ENCODE data around the gene E2F8. TPM values are rescaled to one million over a fixed set of nuclear protein-coding genes. Genes with fewer than 3 reads are reported as not detected.

The E2F8 gene
- total and polyA plus RNA-seq, 2 donors (not counting 1 experiment from before 2014, with no cell fraction given) = 0.22 to 0.24 TPM

DNA sequence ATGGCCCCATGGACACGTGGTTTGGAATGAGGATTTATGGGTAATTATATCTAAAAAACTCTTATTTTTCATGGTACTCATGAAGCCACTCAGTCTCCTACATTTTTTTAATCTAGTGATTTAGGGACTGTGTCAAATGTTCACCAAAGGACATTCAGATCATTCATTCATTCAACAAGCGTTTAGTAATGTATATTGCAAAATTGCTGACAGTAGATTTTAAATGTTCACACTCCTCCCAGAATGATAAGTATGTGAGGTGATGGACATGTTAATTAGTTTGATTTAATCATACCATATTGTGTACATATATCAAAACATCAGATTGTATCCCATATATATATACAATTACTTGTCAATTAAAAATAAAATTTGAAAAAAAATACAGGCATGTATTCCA is 40.8 kb upstream of the E2F8 start:
- Histone ChIP-seq H2AFZ (ENCODE audit: insufficient read depth, low read depth, low read length, poor library complexity, severe bottlenecking) (no peak overlapping the region), H3K36me3 (replicated peaks in 1 of 2; ENCODE audit: control extremely low read depth in 1 of 2, control insufficient read depth in 1 of 2, extremely low read depth in 1 of 2, insufficient read depth in 2 of 2, low read length in 1 of 2) (no peaks in the 10 kb centered on the region), H3K4me2 (replicated peaks; ENCODE audit: low read depth, low read length, poor library complexity, severe bottlenecking) (peak overlapping the region; percentile 40), H4K20me1 (ENCODE audit: control insufficient read depth, insufficient read depth, low read length, poor library complexity, severe bottlenecking) (no peaks in the 10 kb centered on the region), H3K27ac (ENCODE audit: low read length in 2 of 2) (no peak overlapping the region), H3K4me3 (ENCODE audit: control extremely low read depth in 1 of 5, extremely low read depth in 1 of 5, insufficient read depth in 1 of 5, low read depth in 2 of 5, low read length in 4 of 5) (no peak overlapping the region), H3K27me3 (replicated peaks in 1 of 4; ENCODE audit: control extremely low read depth in 1 of 4, control insufficient read depth in 3 of 4, insufficient read depth in 4 of 4, low read length in 3 of 4) (no peaks in the 10 kb centered on the region), H3K9me3 (ENCODE audit: control extremely low read depth in 1 of 3, control insufficient read depth in 2 of 3, insufficient read depth in 1 of 3, low read length in 2 of 3) (peaks cover 0 to 3% (median 0%) of the 10 kb centered on the region in 3 donors), H3K4me1 (ENCODE audit: control insufficient read depth in 2 of 2, insufficient read depth in 2 of 2, low read length in 2 of 2) (peaks cover 0 to 7% of the 10 kb centered on the region in 2 donors), H3K9ac (ENCODE audit: low read length) (no peak overlapping the region), H3K79me2 (ENCODE audit: control insufficient read depth, insufficient read depth, low read length) (no peaks in the 10 kb centered on the region)
- ChIA-PET CTCF (interaction anchor here (1.6 kb wide), 1 partner anchor 22 kb away, joined by 6 read pairs; no protein-coding TSS in a partner anchor), POLR2A (no interaction called here)
- TF ChIP-seq EZH2 (IDR thresholded peaks at IDR 0.05; ENCODE audit: borderline replicate concordance, insufficient read depth, low read depth, low read length, poor library complexity, severe bottlenecking) = no peak
- TF ChIP-seq, protein P1, sequence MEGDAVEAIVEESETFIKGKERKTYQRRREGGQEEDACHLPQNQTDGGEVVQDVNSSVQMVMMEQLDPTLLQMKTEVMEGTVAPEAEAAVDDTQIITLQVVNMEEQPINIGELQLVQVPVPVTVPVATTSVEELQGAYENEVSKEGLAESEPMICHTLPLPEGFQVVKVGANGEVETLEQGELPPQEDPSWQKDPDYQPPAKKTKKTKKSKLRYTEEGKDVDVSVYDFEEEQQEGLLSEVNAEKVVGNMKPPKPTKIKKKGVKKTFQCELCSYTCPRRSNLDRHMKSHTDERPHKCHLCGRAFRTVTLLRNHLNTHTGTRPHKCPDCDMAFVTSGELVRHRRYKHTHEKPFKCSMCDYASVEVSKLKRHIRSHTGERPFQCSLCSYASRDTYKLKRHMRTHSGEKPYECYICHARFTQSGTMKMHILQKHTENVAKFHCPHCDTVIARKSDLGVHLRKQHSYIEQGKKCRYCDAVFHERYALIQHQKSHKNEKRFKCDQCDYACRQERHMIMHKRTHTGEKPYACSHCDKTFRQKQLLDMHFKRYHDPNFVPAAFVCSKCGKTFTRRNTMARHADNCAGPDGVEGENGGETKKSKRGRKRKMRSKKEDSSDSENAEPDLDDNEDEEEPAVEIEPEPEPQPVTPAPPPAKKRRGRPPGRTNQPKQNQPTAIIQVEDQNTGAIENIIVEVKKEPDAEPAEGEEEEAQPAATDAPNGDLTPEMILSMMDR (IDR thresholded peaks at IDR 0.05) = no peak
- WGBS (ENCODE audit: insufficient coverage) = no CpG with 5 or more reads among the region's 2 CpGs
- no peaks in the 10 kb centered on the region for H3K27me3 Mint-ChIP-seq
- no peak for ATAC-seq (ENCODE audit: low read depth)
- H3K4me3 Mint-ChIP-seq = no peak overlapping the region
- peaks cover 35% of the 10 kb centered on the region for H3K4me1 Mint-ChIP-seq
- no peaks in the 10 kb centered on the region for H3K9me3 Mint-ChIP-seq (ENCODE audit: insufficient read depth)
- DNase-seq = no peak
- intact Hi-C loops (cut with micrococcal nuclease) = no loop called here
- no peak overlapping the region for H3K27ac Mint-ChIP-seq

DNA sequence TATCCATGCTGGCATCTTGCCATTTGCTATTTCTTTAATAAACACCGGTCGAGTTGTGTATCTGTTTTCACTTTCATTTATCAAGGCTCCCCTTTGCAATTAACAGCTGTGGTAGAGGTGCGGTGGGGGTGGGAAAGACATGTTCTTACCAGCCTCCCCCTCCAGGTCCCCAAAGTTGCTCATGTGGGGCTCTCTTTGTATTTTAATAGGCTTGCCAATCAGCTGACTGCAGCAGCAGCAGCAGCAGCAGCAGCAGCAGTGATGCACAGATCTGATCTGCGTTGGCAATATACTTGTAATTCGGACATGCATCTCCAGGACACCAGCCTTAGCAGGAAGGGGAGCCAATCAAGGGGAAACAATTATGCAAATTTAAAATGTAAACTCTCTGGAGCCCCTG is 40.3 kb upstream of the E2F8 start:
- Histone ChIP-seq H3K27me3 (replicated peaks in 1 of 4; ENCODE audit: control extremely low read depth in 1 of 4, control insufficient read depth in 3 of 4, insufficient read depth in 4 of 4, low read length in 3 of 4) (no peaks in the 10 kb centered on the region), H3K27ac (ENCODE audit: low read length in 2 of 2) (no peak overlapping the region), H4K20me1 (ENCODE audit: control insufficient read depth, insufficient read depth, low read length, poor library complexity, severe bottlenecking) (no peaks in the 10 kb centered on the region), H3K9me3 (ENCODE audit: control extremely low read depth in 1 of 3, control insufficient read depth in 2 of 3, insufficient read depth in 1 of 3, low read length in 2 of 3) (peaks cover 0 to 3% (median 0%) of the 10 kb centered on the region in 3 donors), H3K4me2 (replicated peaks; ENCODE audit: low read depth, low read length, poor library complexity, severe bottlenecking) (peak overlapping the region; percentile 40), H3K36me3 (replicated peaks in 1 of 2; ENCODE audit: control extremely low read depth in 1 of 2, control insufficient read depth in 1 of 2, extremely low read depth in 1 of 2, insufficient read depth in 2 of 2, low read length in 1 of 2) (no peaks in the 10 kb centered on the region), H3K4me1 (ENCODE audit: control insufficient read depth in 2 of 2, insufficient read depth in 2 of 2, low read length in 2 of 2) (peaks cover 0 to 7% of the 10 kb centered on the region in 2 donors), H3K79me2 (ENCODE audit: control insufficient read depth, insufficient read depth, low read length) (no peaks in the 10 kb centered on the region), H3K9ac (ENCODE audit: low read length) (no peak overlapping the region), H3K4me3 (ENCODE audit: control extremely low read depth in 1 of 5, extremely low read depth in 1 of 5, insufficient read depth in 1 of 5, low read depth in 2 of 5, low read length in 4 of 5) (peak overlapping the region in 1 of 5 experiments; percentile 8), H2AFZ (ENCODE audit: insufficient read depth, low read depth, low read length, poor library complexity, severe bottlenecking) (no peak overlapping the region)
- peak; percentile 32 for DNase-seq
- ATAC-seq (ENCODE audit: low read depth) = peak; percentile 49
- intact Hi-C loops (cut with micrococcal nuclease) = no loop called here
- ChIA-PET CTCF (interaction anchor here (1.6 kb wide), 1 partner anchor 21 kb away, joined by 6 read pairs; no protein-coding TSS in a partner anchor), POLR2A (no interaction called here)
- Mint-ChIP-seq H3K27ac (peak overlapping the region; percentile 32), H3K9me3 (ENCODE audit: insufficient read depth) (no peaks in the 10 kb centered on the region), H3K4me1 (peaks cover 35% of the 10 kb centered on the region), H3K27me3 (no peaks in the 10 kb centered on the region), H3K4me3 (peak overlapping the region; percentile 76)
- TF ChIP-seq EZH2 (IDR thresholded peaks at IDR 0.05; ENCODE audit: borderline replicate concordance, insufficient read depth, low read depth, low read length, poor library complexity, severe bottlenecking) = no peak
- TF ChIP-seq, protein P1 (IDR thresholded peaks at IDR 0.05) = no peak
- WGBS (ENCODE audit: insufficient coverage) = 43% methylated on average over 2 of the region's 5 CpGs

Data from B cell (primary cell).